KBM-7 (cell line): Measurements from ENCODE around the gene ARHGAP25.

ENCODE experiments used
- DNase-seq: peaks from one replicate; pipeline ENCODE4 v3.0.0-alpha.2; 2015
- in situ Hi-C: fragments of 300-500 bp; cut with MboI; formaldehyde crosslinking; loops from 2 replicates; pipeline ENCODE4 v1.14.3; 2020; ENCODE audit warnings: low sequenced_read_pairs, low pct_unique_long_range_greater_than_20kb, mixed read lengths

The ARHGAP25 gene

GRCh38 chr2:68739595-68740399, 5.2 kb downstream of the ARHGAP25 start:
- peak; percentile 64 for DNase-seq
- in situ Hi-C loops = loop anchor here (25.0 kb wide), 1 partner anchor 173 kb away; no protein-coding TSS in a partner anchor

- in situ Hi-C loops = loop anchor here (25.0 kb wide), 1 partner anchor 172 kb away; no protein-coding TSS in a partner anchor
- DNase-seq = no peak
Measured at GRCh38 chr2:68740400-68740914, 5.8 kb downstream of the ARHGAP25 start.

- in situ Hi-C loops = loop anchor here (25.0 kb wide), 1 partner anchor 171 kb away; no protein-coding TSS in a partner anchor
- DNase-seq = peak; percentile 50
Measured at GRCh38 chr2:68741238-68741637, 6.6 kb downstream of the ARHGAP25 start.

GRCh38 chr2:68741805-68742306, 7.2 kb downstream of the ARHGAP25 start:
- in situ Hi-C loops = loop anchor here (25.0 kb wide), 1 partner anchor 170 kb away; no protein-coding TSS in a partner anchor
- DNase-seq = no peak

- DNase-seq = peak; percentile 65
- in situ Hi-C loops = loop anchor here (25.0 kb wide), 1 partner anchor 169 kb away; no protein-coding TSS in a partner anchor
Measured at GRCh38 chr2:68742626-68743415, 8.2 kb downstream of the ARHGAP25 start.

- in situ Hi-C loops = loop anchor here (25.0 kb wide), 1 partner anchor 169 kb away; no protein-coding TSS in a partner anchor
- no peak for DNase-seq
Measured at GRCh38 chr2:68743531-68743930, 8.9 kb downstream of the ARHGAP25 start.

GRCh38 chr2:68744366-68744912, 9.8 kb downstream of the ARHGAP25 start:
- in situ Hi-C loops = loop anchor here (25.0 kb wide), 1 partner anchor 168 kb away; no protein-coding TSS in a partner anchor
- DNase-seq = no peak

- no peak for DNase-seq
- in situ Hi-C loops = loop anchor here (25.0 kb wide), 1 partner anchor 167 kb away; no protein-coding TSS in a partner anchor
Measured at GRCh38 chr2:68745006-68745405, 10.4 kb downstream of the ARHGAP25 start.

- in situ Hi-C loops = loop anchor here (25.0 kb wide), 1 partner anchor 166 kb away; no protein-coding TSS in a partner anchor
Measured at GRCh38 chr2:68746408-68746807, 11.8 kb downstream of the ARHGAP25 start.

GRCh38 chr2:68747413-68747812, 12.8 kb downstream of the ARHGAP25 start:
- no peak for DNase-seq
- in situ Hi-C loops = loop anchor here (25.0 kb wide), 1 partner anchor 165 kb away; no protein-coding TSS in a partner anchor

More at GRCh38 chr2:68746408-68746807, 11.8 kb downstream of the ARHGAP25 start:
- no peak for DNase-seq

GRCh38 chr2:68747900-68748299, 13.3 kb downstream of the ARHGAP25 start:
- in situ Hi-C loops = loop anchor here (25.0 kb wide), 1 partner anchor 164 kb away; no protein-coding TSS in a partner anchor
- no peak for DNase-seq

- DNase-seq = no peak
- in situ Hi-C loops = loop anchor here (25.0 kb wide), 1 partner anchor 164 kb away; no protein-coding TSS in a partner anchor
Measured at GRCh38 chr2:68748568-68748967, 14.0 kb downstream of the ARHGAP25 start.

GRCh38 chr2:68749345-68749744, 14.7 kb downstream of the ARHGAP25 start:
- in situ Hi-C loops = loop anchor here (25.0 kb wide), 1 partner anchor 163 kb away; no protein-coding TSS in a partner anchor

GRCh38 chr2:68750592-68751396, 16.2 kb downstream of the ARHGAP25 start:
- in situ Hi-C loops = no loop called here

More at GRCh38 chr2:68749345-68749744, 14.7 kb downstream of the ARHGAP25 start:
- no peak for DNase-seq

GRCh38 chr2:68751397-68752339, 17.1 kb downstream of the ARHGAP25 start:
- in situ Hi-C loops = no loop called here
- DNase-seq = peak; percentile 86

More at GRCh38 chr2:68750592-68751396, 16.2 kb downstream of the ARHGAP25 start:
- no peak for DNase-seq

- no peak for DNase-seq
- in situ Hi-C loops = no loop called here
Measured at GRCh38 chr2:68753318-68753717, 18.7 kb downstream of the ARHGAP25 start.

- DNase-seq = no peak
- in situ Hi-C loops = no loop called here
Measured at GRCh38 chr2:68755071-68755470, 20.5 kb downstream of the ARHGAP25 start.
